Osteocyte (in vitro differentiated cells): ENCODE measurements around the gene PNPLA2. TPM values are rescaled to one million over a fixed set of nuclear protein-coding genes. Genes with fewer than 3 reads are reported as not detected.

Experiments
- DNase-seq: peaks from one replicate; pipeline ENCODE4 v3.0.0; 2021; ENCODE audit warnings: mixed read lengths; ENCODE audit not compliant: unreplicated experiment; ENCODE audit errors: extremely low spot score
- H3K27ac Mint-ChIP-seq: one replicate; pipeline ENCODE4 v1.8.0; 2021; ENCODE audit warnings: mild to moderate bottlenecking, mixed read lengths; ENCODE audit not compliant: unreplicated experiment
- H3K27me3 Mint-ChIP-seq: one replicate; pipeline ENCODE4 v1.8.0; 2021; ENCODE audit warnings: mixed read lengths; ENCODE audit not compliant: unreplicated experiment
- H3K36me3 Mint-ChIP-seq: one replicate; pipeline ENCODE4 v1.8.0; 2021; ENCODE audit warnings: mixed read lengths; ENCODE audit not compliant: unreplicated experiment
- H3K4me1 Mint-ChIP-seq: one replicate; pipeline ENCODE4 v1.8.0; 2021; ENCODE audit warnings: mixed read lengths; ENCODE audit not compliant: unreplicated experiment
- H3K4me3 Mint-ChIP-seq: one replicate; pipeline ENCODE4 v1.8.0; 2021; ENCODE audit warnings: mild to moderate bottlenecking, moderate library complexity, mixed read lengths; ENCODE audit not compliant: unreplicated experiment
- H3K9me3 Mint-ChIP-seq: one replicate; pipeline ENCODE4 v1.8.0; 2021; ENCODE audit warnings: mixed read lengths; ENCODE audit not compliant: unreplicated experiment
- total RNA-seq: library from RNA; stranded (reverse); gene quantifications from 2 replicates; pipeline ENCODE4 v1.2.1, GENCODE V29; 2021
- TF ChIP-seq, protein P1 (sequence below): fragments of 200-600 bp; sonication (generic); IDR thresholded peaks from 2 replicates; pipeline ENCODE4 v1.5.0; 2021; ENCODE audit warnings: antibody characterized with exemption, mild to moderate bottlenecking, moderate library complexity

PNPLA2 gene
- total RNA-seq, 1 donor from 2014 or later = 96.4 TPM

DNA sequence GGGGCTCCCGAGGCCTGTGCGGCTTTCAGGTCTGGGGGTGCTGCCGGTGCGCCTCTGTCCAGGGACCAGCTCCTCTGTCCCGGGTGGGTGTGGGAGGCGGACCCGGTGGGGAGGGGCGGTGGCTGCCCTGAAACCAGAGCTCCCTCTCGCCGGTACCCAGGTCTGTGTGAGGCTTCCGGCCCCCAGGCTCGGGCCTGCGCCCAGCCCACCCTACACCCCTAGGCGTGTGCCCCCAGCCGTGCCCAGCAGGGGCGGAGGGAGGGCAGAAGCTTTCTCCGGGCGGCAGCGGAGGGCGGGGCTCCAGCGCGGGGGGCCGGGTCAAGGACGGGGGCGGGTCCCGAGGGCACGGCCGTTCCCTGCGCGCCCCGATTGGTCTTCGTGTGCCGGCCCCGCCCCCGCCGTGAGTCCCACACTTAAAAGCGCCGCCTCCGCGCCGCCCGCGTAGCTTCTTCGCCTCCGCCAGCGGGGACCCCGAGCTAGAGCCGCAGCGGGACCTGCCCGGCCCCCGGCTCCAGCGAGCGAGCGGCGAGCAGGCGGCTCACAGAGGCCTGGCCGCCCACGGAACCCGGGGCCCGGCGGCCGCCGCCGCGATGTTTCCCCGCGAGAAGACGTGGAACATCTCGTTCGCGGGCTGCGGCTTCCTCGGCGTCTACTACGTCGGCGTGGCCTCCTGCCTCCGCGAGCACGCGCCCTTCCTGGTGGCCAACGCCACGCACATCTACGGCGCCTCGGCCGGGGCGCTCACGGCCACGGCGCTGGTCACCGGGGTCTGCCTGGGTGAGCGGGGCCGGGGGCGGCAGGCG lies 616 bp downstream of the PNPLA2 start:
- no peaks in the 10 kb centered on the region for H3K27me3 Mint-ChIP-seq
- H3K4me3 Mint-ChIP-seq = peak overlapping the region; percentile 83
- H3K27ac Mint-ChIP-seq = peak overlapping the region; percentile 44
- peaks cover 4% of the 10 kb centered on the region for H3K36me3 Mint-ChIP-seq
- DNase-seq = peak; percentile 95
- peaks cover 25% of the 10 kb centered on the region for H3K4me1 Mint-ChIP-seq
- TF ChIP-seq, protein P1, sequence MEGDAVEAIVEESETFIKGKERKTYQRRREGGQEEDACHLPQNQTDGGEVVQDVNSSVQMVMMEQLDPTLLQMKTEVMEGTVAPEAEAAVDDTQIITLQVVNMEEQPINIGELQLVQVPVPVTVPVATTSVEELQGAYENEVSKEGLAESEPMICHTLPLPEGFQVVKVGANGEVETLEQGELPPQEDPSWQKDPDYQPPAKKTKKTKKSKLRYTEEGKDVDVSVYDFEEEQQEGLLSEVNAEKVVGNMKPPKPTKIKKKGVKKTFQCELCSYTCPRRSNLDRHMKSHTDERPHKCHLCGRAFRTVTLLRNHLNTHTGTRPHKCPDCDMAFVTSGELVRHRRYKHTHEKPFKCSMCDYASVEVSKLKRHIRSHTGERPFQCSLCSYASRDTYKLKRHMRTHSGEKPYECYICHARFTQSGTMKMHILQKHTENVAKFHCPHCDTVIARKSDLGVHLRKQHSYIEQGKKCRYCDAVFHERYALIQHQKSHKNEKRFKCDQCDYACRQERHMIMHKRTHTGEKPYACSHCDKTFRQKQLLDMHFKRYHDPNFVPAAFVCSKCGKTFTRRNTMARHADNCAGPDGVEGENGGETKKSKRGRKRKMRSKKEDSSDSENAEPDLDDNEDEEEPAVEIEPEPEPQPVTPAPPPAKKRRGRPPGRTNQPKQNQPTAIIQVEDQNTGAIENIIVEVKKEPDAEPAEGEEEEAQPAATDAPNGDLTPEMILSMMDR = no peak
- no peaks in the 10 kb centered on the region for H3K9me3 Mint-ChIP-seq

DNA sequence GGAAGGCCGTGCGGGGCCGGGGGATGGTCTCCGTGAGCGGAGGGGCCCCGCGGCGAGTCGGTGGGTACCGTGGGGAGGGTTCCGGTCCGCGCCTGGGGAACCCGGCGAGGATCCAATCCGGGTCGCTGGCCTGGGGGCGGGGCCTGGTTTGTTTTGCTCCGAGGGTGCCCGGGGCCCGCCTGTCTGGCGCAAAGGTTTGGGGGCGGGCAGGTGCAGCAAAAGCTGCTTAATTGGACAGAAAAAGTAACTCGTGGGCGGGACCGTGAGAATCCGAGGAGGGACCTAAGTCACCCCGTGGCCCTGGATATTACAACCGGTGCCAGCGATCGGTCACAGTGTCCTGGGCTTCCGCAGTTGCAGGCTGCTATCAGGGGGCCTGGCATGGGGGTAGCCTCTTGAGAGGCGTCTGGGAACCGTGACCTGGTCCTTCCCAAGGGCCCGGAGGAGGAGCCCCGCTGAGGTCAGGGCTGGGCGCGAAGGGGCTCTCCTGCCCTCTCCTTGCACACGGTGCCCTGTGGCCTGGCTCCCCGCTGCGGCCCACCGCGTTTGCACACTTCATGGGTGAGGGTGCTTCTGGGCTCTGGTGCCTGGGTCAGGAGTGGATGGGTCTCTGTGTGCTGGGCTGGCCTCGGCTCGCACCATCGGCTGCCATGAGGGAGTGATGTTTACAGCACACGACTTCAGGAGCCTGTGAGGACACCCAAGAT lies 1.4 kb downstream of the PNPLA2 start:
- no peaks in the 10 kb centered on the region for H3K9me3 Mint-ChIP-seq
- H3K4me1 Mint-ChIP-seq = peaks cover 25% of the 10 kb centered on the region
- no peaks in the 10 kb centered on the region for H3K27me3 Mint-ChIP-seq

DNA sequence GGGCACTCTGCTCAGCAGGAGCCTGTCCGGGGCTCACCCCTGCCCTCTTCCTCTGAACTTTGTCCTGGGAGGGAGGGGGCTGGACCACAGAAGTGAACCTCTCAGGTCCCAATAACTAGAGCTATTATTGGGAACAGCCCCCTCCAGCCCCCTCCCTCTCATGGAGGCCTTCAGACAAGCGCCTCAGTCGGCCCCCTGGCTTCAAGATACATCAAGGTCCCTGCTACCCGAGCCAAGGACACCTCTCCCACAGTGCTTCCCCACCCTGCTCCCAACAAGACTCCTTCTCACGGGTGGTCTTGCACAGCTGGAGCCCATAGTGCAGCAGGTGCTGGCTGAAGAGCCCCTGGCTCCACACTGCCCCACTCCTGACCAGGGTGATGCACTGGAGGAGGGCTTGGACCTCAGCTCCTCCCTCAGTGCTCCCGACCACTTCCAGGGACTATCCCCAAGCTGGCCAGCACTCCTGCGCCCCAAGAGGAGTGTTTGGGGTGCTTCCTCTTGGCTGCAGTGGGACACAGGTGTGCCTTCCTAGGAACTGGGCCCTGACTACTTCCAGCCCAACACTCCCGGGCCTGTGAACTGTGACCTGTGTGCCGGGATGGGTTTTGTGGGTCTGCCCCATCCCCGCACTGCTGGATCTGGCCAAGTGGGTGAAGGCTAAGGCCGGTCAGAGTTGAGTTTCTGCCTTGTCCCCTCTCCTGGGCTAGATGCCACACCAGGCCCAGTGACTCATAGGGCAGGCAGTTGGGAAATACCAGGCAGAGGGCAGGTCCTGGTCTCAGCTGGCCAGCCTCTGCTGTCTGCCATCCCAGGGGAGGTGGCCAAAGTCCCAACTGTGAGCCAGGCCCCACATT lies 2.2 kb downstream of the PNPLA2 start:
- H3K27ac Mint-ChIP-seq = peak overlapping the region; percentile 54
- DNase-seq = no peak
- peaks cover 25% of the 10 kb centered on the region for H3K4me1 Mint-ChIP-seq

More for the DNA sequence above, 1.4 kb downstream of the PNPLA2 start:
- Mint-ChIP-seq H3K27ac (peak overlapping the region; percentile 71), H3K4me3 (peak overlapping the region; percentile 83), H3K36me3 (peaks cover 8% of the 10 kb centered on the region)
- TF ChIP-seq, protein P1 = no peak
- DNase-seq = no peak

DNA sequence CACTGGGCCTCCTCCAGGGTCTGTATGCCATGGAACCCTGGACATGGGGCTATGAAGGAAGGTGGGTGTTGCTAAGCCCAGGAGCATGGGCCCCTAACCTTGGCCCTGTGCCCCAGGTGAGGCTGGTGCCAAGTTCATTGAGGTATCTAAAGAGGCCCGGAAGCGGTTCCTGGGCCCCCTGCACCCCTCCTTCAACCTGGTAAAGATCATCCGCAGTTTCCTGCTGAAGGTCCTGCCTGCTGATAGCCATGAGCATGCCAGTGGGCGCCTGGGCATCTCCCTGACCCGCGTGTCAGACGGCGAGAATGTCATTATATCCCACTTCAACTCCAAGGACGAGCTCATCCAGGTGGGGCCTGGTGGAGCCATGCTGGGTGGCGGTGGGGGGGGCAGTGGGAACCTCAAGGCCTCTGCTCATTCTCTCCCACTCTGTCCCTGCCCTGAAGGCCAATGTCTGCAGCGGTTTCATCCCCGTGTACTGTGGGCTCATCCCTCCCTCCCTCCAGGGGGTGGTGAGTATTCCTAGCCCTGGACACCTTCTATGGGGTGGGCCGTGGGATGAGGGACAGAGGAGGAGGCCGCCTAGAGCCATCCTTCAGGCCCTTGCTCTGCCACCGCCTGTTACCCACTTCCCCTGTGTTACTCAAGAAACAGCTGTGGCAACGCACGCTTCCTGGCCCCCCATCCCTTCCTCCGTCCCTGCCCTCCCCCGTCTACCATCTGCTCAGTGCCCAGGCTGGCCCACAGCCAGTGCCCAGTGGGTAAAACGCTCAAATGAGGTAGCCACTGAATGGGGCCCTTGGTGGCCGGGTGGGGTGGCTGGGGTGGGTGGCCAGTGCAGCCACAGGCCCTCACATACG lies 3.0 kb downstream of the PNPLA2 start:
- Mint-ChIP-seq H3K36me3 (peaks cover 10% of the 10 kb centered on the region), H3K27me3 (no peaks in the 10 kb centered on the region), H3K4me1 (peaks cover 29% of the 10 kb centered on the region), H3K9me3 (no peaks in the 10 kb centered on the region), H3K27ac (no peak overlapping the region), H3K4me3 (peak overlapping the region; percentile 83)
- DNase-seq = no peak
- TF ChIP-seq, protein P1 = no peak

More for the DNA sequence above, 2.2 kb downstream of the PNPLA2 start:
- Mint-ChIP-seq H3K4me3 (peak overlapping the region; percentile 83), H3K9me3 (no peaks in the 10 kb centered on the region), H3K27me3 (no peaks in the 10 kb centered on the region), H3K36me3 (peaks cover 10% of the 10 kb centered on the region)
- TF ChIP-seq, protein P1 = no peak
